Measurements from ENCODE around the gene SPINK14.

DNA sequence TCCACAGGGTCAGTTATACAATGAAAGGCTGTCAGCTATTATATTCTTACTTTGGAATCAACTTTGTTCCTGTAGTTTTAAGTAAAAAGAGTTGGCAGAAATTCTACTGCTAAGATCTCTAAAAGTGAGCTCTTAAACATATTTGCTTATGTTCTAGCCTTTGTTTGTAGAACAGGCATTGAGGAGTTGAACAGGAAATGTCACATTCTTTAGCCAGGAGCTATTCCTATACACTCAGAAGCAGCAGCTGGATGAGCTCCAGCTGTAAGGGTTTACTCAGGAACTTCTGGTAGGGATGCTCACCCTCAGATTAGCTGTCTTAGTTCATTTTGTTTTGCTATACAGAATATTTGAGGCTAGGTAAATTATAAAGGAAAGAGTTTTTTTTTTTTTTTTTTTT is 22.4 kb upstream of the SPINK14 start:
- TF ChIP-seq EZH2 (IDR thresholded peaks at IDR 0.05; ENCODE audit: low read depth) = no peak
- TF ChIP-seq, protein P1, sequence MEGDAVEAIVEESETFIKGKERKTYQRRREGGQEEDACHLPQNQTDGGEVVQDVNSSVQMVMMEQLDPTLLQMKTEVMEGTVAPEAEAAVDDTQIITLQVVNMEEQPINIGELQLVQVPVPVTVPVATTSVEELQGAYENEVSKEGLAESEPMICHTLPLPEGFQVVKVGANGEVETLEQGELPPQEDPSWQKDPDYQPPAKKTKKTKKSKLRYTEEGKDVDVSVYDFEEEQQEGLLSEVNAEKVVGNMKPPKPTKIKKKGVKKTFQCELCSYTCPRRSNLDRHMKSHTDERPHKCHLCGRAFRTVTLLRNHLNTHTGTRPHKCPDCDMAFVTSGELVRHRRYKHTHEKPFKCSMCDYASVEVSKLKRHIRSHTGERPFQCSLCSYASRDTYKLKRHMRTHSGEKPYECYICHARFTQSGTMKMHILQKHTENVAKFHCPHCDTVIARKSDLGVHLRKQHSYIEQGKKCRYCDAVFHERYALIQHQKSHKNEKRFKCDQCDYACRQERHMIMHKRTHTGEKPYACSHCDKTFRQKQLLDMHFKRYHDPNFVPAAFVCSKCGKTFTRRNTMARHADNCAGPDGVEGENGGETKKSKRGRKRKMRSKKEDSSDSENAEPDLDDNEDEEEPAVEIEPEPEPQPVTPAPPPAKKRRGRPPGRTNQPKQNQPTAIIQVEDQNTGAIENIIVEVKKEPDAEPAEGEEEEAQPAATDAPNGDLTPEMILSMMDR (conservative IDR thresholded peaks at IDR 0.05) = no peak
